Neutrophil (primary cell): ENCODE measurements around the gene TMEM183A.
A peak's percentile ranks its signal among the peaks of the same experiment; 100 is the strongest.

Source experiments
- H3K27ac ChIP-seq: fragments of 200-600 bp; sonication (generic); 2 replicates; pipeline ENCODE4 v1.5.1; 2016; ENCODE audit warnings: mild to moderate bottlenecking, moderate library complexity
- H3K27me3 ChIP-seq: fragments of 200-600 bp; sonication (generic); 2 replicates; pipeline ENCODE4 v1.6.0; 2016; ENCODE audit warnings: mild to moderate bottlenecking
- H3K36me3 ChIP-seq: fragments of 200-600 bp; sonication (generic); 2 replicates; pipeline ENCODE4 v1.5.1; 2017
- H3K4me1 ChIP-seq, 2 experiments: fragments of 200-600 bp in 1 of 2; sonication (generic) in 1 of 2; 1 replicate in 1 of 2; 2 replicates in 1 of 2; pipeline versions ENCODE4 v1.5.1 to v1.6.1; 2013 to 2016; ENCODE audit warnings: low read depth in 1 of 2, low read length in 1 of 2, mild to moderate bottlenecking in 1 of 2, moderate library complexity in 1 of 2; ENCODE audit not compliant: control insufficient read depth in 1 of 2, insufficient read depth in 1 of 2
- H3K4me3 ChIP-seq, 2 experiments: fragments of 200-600 bp in 1 of 2; sonication (generic) in 1 of 2; 1 replicate in 1 of 2; 2 replicates in 1 of 2; pipeline ENCODE4 v1.5.1; 2013 to 2016; ENCODE audit warnings: low read depth in 1 of 2, low read length in 1 of 2, mild to moderate bottlenecking in 1 of 2, moderate library complexity in 1 of 2
- H3K9me3 ChIP-seq: fragments of 200-600 bp; sonication (generic); 2 replicates; pipeline ENCODE4 v1.5.1; 2016
- CTCF ChIP-seq: fragments of 200-600 bp; sonication (generic); IDR thresholded peaks from 2 replicates; pipeline ENCODE4 v1.5.1; 2016; ENCODE audit warnings: antibody characterized with exemption

Gene TMEM183A

GRCh38 chr1:202991112-202991511, 16.1 kb upstream of the TMEM183A start:
- no peaks in the 10 kb centered on the region for H3K9me3 ChIP-seq
- no peaks in the 10 kb centered on the region for H3K27me3 ChIP-seq
- H3K27ac ChIP-seq, result no peak overlapping the region
- H3K4me3 ChIP-seq, result no peak overlapping the region
- H3K4me1 ChIP-seq, result peaks cover 19 to 25% of the 10 kb centered on the region in 2 experiments
- H3K36me3 ChIP-seq, result no peaks in the 10 kb centered on the region
- no peak for TF ChIP-seq CTCF

- Histone ChIP-seq H3K4me1 (peaks cover 7 to 8% of the 10 kb centered on the region in 2 experiments), H3K9me3 (no peaks in the 10 kb centered on the region), H3K27ac (no peak overlapping the region), H3K4me3 (no peak overlapping the region), H3K27me3 (no peaks in the 10 kb centered on the region), H3K36me3 (no peaks in the 10 kb centered on the region)
- no peak for TF ChIP-seq CTCF
Measured at GRCh38 chr1:202994756-202995155, 12.4 kb upstream of the TMEM183A start.

GRCh38 chr1:202998836-202999750, 8.1 kb upstream of the TMEM183A start:
- H3K27ac ChIP-seq, result no peak overlapping the region
- peak; percentile 71 for TF ChIP-seq CTCF
- no peaks in the 10 kb centered on the region for H3K9me3 ChIP-seq
- H3K36me3 ChIP-seq, result no peaks in the 10 kb centered on the region
- H3K4me3 ChIP-seq, result no peak overlapping the region
- no peaks in the 10 kb centered on the region for H3K27me3 ChIP-seq
- H3K4me1 ChIP-seq, result peaks cover 7 to 8% of the 10 kb centered on the region in 2 experiments

- H3K36me3 ChIP-seq, result no peaks in the 10 kb centered on the region
- no peak overlapping the region for H3K4me3 ChIP-seq
- no peaks in the 10 kb centered on the region for H3K27me3 ChIP-seq
- no peaks in the 10 kb centered on the region for H3K9me3 ChIP-seq
- peaks cover 7 to 8% of the 10 kb centered on the region in 2 experiments for H3K4me1 ChIP-seq
- H3K27ac ChIP-seq, result no peak overlapping the region
- TF ChIP-seq CTCF, result no peak
Measured at GRCh38 chr1:203000217-203000944, 6.8 kb upstream of the TMEM183A start.

GRCh38 chr1:203001986-203002385, 5.2 kb upstream of the TMEM183A start:
- Histone ChIP-seq H3K9me3 (no peaks in the 10 kb centered on the region), H3K4me3 (no peak overlapping the region), H3K36me3 (no peaks in the 10 kb centered on the region), H3K4me1 (peaks cover 17% of the 10 kb centered on the region in 2 experiments), H3K27ac (no peak overlapping the region), H3K27me3 (no peaks in the 10 kb centered on the region)
- no peak for TF ChIP-seq CTCF
